Uterus (tissue), 2 donors: ENCODE results near the gene PKM.

Experiments
- POLR2A ChIP-seq, 2 donors: fragments of 450-650 bp; IDR thresholded peaks; one replicate each; pipeline ENCODE4 v1.6.1; 2016; ENCODE audit warnings: antibody characterized with exemption in 2 of 2, mild to moderate bottlenecking in 1 of 2, moderate library complexity in 1 of 2
- TF ChIP-seq, protein P1 (sequence below), 4 experiments: fragments of 200-600 bp in 2 of 4; fragments of 450-650 bp in 2 of 4; sonication (generic) in 2 of 4; IDR thresholded peaks; one replicate each; pipeline ENCODE4 v1.5.1; 2016 to 2019; ENCODE audit warnings: antibody characterized with exemption in 4 of 4, mild to moderate bottlenecking in 2 of 4, moderate library complexity in 1 of 4

GRCh38 chr15:72169921-72170611 is 60.9 kb downstream of the PKM start:
- TF ChIP-seq, protein P1, sequence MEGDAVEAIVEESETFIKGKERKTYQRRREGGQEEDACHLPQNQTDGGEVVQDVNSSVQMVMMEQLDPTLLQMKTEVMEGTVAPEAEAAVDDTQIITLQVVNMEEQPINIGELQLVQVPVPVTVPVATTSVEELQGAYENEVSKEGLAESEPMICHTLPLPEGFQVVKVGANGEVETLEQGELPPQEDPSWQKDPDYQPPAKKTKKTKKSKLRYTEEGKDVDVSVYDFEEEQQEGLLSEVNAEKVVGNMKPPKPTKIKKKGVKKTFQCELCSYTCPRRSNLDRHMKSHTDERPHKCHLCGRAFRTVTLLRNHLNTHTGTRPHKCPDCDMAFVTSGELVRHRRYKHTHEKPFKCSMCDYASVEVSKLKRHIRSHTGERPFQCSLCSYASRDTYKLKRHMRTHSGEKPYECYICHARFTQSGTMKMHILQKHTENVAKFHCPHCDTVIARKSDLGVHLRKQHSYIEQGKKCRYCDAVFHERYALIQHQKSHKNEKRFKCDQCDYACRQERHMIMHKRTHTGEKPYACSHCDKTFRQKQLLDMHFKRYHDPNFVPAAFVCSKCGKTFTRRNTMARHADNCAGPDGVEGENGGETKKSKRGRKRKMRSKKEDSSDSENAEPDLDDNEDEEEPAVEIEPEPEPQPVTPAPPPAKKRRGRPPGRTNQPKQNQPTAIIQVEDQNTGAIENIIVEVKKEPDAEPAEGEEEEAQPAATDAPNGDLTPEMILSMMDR (IDR thresholded peaks at IDR 0.05), result no peak
- TF ChIP-seq POLR2A (IDR thresholded peaks at IDR 0.05), result no peak
